Measurements from ENCODE around the gene IFIT1B. TPM values are rescaled to one million over a fixed set of nuclear protein-coding genes. Genes with fewer than 3 reads are reported as not detected.

Gene IFIT1B
- polyA plus RNA-seq, 4 donors, result 0.04 TPM; not detected in 3

Other genes starting within 250 kb of the IFIT1B start
- 1 to 10 TPM in 3 of 4 donors, not detected in 1; 1.4 to 3.5 (median 2.3) TPM for gene CH25H, start 170.7 kb upstream of the IFIT1B start, polyA plus RNA-seq
- gene LIPA, start 126.3 kb upstream of the IFIT1B start, polyA plus RNA-seq, result 100 to 1,000 TPM in 2 of 4 donors, 10 to 100 TPM in 2; 68.1 to 227 (median 99.4) TPM
- 1 to 10 TPM; 2.3 to 4.9 (median 4.5) TPM for gene IFIT2, start 76.0 kb upstream of the IFIT1B start, polyA plus RNA-seq
- gene IFIT3, start 50.1 kb upstream of the IFIT1B start, polyA plus RNA-seq, result 10 to 100 TPM; 16.2 to 19.5 (median 16.9) TPM
- 1 to 10 TPM; 1.4 to 7.5 (median 3.1) TPM for gene IFIT1, start 14.6 kb downstream of the IFIT1B start, polyA plus RNA-seq
- 10 to 100 TPM in 1 of 4 donors, 1 to 10 TPM in 3; 4.5 to 12.9 (median 7.9) TPM for gene IFIT5, start 36.5 kb downstream of the IFIT1B start, polyA plus RNA-seq
- under 1 TPM in 2 of 4 donors, not detected in 2; 0.21 to 0.89 TPM for gene SLC16A12, start 157.5 kb downstream of the IFIT1B start, polyA plus RNA-seq

All from small intestine (tissue), 4 donors.